ENCODE data around the gene TPST2.
A peak's percentile ranks its signal among the peaks of the same experiment; 100 is the strongest.

TPST2 gene

DNA sequence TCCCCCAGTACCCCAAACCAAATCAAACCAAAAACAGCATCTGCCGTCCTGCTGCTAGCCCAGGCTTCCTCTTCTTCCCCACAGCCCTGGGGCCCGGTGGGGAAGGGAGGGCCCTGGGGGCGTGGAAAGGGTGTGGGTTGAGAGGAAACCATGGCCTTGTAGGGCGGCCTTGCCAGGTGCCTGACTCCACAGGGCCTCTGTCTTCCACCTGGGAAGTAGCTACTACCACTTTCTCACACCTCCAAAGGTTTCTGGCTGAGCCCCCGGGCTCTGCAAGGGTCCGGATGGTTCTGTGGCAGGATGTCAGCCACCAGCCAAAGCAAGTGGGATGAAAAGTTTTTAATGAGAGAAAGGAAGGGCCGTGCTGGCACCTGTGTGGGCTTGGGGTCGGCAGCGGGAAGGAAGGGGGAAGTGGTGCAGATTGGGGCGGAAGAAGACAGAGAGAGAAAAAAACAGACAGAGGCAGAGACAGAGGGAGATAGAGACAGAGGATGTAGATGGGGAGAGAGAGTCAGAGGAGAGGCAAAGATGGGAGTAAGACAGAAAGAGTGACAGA is 10.5 kb downstream of the TPST2 start:
- no peak for DNase-seq

- no peak for DNase-seq
Measured at GRCh38 chr22:26577081-26577480, 12.9 kb downstream of the TPST2 start.

DNA sequence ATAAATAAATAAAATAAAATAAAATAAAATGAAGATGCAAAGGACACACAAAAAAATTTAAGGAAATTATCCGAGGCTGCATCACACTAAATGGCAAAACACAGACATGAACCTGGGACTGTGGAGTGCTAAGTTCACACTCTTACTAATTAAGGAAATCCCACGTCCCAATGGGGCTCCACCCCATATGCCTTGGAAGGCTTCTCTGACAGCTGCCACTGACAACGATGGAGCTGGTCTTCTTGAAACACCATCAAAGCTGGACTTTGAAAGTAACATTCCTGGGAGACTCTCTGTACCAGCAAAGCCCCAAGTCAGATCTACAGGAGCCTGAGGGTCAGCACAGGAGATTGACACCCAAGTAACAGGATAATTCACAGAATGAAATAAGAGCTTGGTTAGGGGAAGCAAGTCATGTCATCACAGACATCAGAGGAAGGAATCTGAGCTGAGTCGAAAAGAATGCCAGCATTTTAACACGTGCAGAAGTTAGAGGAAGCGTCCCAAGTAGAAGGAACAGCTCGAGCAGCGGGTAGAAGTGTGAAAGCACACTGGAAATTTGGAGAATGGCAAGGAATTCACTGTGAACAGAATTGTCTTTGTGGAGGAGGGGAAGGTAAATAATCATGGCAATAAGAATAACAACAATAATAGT is 13.8 kb downstream of the TPST2 start:
- no peak for DNase-seq

DNA sequence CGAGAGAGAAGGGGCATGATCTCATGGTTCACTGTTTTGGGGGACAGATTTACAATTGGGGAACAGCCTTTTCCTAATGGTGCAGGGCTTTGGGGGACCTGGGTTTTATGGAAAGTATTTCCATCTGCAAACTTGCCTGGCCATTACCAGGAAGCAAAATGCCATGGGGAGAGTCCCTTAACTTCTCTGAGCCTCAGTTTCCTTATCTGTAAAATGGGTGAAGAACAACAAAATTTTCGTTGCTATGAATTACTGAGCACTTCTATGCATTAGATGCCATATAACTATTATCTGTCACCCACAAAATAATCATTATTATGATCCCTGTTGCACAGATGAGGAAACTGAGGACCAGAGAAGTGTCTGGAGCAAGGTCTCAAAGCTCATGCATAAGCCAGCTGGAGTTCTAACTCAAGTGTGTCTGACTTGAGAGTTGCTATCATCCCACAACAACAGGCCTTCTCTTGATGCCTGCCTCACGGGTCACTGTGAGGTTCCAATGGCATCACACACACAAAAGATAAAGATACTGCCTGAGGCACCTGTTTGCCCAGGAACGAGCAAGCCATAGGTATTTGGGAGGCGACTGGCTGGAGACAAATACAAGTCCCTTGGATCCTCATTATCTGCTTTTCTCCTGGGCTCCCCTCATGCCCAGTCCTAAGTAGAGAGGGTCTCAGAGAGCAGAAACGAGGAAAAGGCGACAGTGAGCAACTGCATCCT is 15.8 kb downstream of the TPST2 start:
- DNase-seq, result no peak

DNA sequence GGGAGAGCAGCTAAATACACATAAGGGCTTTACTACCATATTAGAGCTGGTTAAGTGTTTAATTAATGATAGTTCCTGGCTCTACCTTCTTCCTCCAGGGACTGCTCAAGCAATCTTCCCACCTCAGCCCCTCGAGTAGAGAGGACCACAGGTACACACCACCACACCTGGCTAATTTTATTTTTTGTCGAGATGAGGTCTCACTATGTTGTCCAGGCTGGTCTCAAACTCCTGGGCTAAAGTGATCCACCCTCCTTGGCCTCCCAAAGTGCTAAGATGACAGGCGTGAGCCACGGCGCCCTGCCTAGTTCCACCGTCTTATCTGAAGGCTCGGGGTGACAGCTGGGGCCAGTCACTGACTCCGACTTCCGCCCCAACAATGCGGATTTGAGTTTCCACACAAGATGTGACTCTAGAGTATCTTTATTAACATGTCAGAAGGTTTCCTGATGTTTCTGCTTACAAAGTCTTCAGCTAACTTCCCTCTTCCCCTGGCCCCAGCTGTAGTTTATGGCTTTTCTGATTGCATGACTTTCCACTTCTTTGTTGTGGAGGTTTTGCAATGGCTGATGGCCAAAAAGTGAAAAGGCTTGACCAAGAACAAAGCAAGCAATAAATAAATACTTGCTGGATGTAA is 16.8 kb downstream of the TPST2 start:
- no peak for DNase-seq

- DNase-seq, result no peak
Measured at GRCh38 chr22:26570864-26571525, 18.9 kb downstream of the TPST2 start.

- DNase-seq, result no peak
Measured at GRCh38 chr22:26570115-26570514, 19.8 kb downstream of the TPST2 start.

DNA sequence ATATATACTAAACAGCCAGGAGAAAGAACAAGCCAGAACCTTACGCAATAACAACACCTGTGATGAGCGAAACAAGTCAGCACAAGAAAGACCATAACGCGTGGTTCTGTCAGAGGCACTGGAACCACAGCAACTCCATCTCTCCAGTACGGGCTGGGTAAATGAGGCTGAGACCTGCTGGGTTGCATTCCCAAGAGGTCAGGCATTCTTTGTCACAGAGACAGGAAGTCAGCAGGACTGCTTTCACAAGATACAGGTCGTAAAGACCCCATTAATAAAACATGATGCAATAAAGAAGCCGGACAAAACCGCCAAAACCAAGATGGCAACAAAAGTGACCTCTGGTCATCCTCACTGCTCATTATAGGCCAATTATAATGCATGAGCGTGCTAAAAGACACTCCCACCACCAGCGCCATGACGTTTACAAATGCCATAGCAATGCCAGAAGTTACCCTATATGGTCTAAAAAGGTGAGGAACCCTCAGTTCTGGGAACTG is 21.7 kb downstream of the TPST2 start:
- DNase-seq, result no peak

DNA sequence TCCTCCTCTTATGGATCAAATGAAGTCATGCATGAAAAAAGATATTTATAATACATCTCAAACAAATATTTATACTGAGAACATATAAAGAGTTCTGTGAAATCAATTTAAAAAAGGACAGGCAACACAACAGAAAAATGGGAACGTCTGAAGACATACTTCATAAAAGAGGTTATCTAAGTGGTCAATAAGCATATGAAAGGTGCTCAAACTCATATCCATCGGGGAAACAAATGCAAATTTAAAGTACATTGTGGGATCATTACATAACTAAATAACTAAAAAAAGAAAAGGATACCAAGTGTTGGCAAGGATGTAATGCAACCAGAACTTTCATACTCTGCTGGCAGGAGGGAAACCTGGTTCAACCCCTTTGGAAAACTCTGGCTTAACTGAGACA is 22.3 kb downstream of the TPST2 start:
- DNase-seq, result no peak

- DNase-seq, result no peak
Measured at GRCh38 chr22:26566994-26567393, 22.9 kb downstream of the TPST2 start.

- DNase-seq, result no peak
Measured at GRCh38 chr22:26565889-26566288, 24.0 kb downstream of the TPST2 start.

DNA sequence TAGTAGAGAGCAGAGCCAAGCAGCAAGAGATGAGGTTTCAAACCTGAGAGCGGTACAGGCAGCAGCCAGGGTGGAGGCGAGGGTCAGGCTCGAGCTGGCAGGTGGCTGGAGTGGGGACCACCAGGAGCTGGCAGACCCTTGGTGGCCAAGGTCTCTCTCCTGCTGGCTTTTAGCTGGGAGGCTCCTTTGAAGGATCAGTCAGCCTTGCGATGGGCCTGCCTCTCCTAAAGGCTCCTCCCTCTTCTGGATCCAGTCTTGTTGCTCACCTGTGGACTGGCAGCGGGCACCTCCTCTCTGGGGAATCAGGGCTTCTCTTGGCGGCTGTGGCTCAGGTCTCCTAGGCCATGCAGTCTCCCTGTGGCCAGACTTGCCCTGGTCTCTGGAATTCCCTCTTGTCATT is 24.8 kb downstream of the TPST2 start:
- DNase-seq, result no peak

DNA sequence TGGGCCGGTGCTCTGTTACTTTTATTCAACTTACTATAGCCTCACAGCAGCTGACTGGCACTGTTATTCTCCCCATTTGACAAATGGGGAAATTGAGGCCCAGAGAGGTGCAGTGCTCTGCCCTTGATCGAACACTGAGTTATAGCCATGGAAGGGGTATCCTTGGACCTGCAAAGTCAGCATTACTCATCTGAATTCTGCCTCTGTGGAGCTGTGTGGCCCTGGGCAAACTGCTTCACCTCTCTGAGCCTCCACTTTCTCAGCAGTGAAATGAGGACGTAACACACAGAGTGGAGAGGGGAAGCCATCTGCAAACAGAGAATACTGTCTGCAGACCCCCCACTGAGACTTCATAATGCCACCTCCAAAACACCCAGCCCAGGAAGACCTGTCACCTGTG is 25.3 kb downstream of the TPST2 start:
- no peak for DNase-seq

GRCh38 chr22:26564181-26564580 is 25.8 kb downstream of the TPST2 start:
- no peak for DNase-seq

DNA sequence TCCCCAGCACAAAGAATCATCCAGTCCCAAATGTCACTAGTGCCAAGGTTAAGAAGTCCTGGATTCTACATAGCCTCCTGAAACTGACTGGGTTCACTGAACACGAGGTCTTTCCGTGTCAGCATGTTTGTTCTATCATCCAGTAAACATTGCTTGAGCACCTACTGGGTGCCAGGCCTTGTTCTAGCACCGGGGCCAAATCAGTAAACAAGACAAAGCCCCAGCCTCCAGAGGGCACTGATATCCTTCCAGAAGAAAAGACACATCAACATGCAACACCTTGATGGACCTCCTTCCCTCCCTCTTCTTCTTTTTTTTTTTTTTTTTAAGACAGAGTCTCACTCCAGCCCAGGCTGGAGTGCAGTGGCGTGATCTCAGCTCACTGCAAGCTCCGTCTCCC is 26.9 kb downstream of the TPST2 start:
- no peak for DNase-seq

DNA sequence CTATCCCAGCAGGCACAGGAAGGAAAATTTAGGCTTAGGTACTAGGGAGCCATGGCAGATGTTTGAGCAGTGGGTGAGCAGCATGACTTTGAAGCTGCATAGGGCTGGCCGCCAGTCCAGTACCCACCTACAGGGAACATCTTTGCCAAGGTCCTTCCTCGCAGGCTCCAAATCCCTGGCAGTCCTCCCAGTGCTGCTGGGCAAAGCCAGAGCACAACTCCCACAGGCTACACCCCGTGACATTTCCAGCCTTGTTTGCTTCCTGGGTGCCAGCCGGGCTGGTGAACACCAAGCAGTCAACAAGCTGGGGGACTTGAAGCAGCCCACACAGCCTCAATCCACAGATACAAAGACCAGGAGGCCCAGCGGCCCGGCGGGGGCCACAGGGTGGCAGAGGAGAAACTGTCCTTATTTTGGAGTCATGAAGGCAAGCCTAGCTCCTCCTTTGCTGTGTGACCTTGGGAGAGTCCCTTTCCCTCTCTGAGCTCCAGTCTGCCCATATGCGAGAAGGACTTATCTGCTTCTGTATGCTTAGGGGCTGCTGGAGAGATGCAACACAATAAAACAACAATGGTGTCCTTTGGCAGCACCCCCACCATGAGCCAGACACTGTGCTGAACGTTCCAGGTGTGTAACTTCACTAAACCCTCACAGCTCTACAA is 28.0 kb downstream of the TPST2 start:
- DNase-seq, result peak in 1 of 2 experiments; percentile 43

DNA sequence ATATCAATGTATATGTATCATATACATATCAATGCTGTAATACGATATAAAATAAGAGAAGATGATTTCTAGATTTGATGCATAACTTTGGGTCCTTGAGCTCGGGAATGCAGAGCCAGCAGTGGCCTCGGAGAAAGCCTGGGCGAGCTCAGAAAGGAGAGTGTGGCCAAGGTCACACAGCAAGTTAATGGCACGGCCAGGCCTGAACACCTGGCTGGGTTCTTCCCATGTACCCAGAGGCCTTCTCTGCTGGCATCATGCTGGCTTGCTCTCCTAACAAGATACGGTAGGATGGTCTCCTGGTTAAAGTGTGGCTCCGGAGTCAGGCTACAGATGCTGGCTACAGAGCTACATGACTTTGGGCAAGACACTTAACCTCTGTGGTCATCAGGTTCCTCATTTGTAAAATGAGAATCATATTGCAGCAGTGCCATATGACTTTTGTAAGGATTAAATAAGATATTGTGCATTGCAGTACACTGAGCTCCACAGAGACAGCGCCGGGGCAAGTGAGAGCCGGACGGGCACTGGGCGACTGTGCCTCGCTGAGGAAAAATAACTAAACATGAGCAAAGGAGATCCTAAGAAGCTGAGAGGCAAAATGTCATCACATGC is 29.9 kb downstream of the TPST2 start:
- no peak for DNase-seq

- DNase-seq, result no peak
Measured at GRCh38 chr22:26558248-26558895, 31.6 kb downstream of the TPST2 start.

DNA sequence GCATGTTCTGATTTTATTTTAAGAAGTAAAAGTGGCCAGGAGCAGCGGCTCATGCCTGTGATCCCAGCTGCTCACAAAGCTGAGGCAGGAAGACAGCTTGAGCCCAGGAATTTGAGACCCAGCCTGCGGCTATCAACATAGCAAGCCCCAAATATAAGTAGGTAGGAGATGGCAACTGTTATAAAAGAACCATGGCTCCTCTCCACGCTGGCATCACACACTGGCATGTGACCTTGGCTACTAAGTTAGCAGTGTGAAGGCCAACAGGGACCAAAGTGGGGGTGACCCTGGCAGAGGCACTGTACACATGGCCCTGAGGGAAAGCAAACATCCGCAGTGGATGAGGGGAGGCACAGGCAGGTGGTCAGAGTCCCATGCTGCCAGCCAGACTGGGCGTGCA is 33.0 kb downstream of the TPST2 start:
- DNase-seq, result no peak

GRCh38 chr22:26555478-26555877 is 34.5 kb downstream of the TPST2 start:
- DNase-seq, result no peak

GRCh38 chr22:26554956-26555355 is 35.0 kb downstream of the TPST2 start:
- DNase-seq, result no peak

Data from NCI-H446 (cell line).